SHP77 (cell line): ENCODE results near the gene OPHN1.
A peak's percentile ranks its signal among the peaks of the same experiment; 100 is the strongest.

ENCODE experiments used
- DNase-seq, 2 experiments: peaks; one replicate each; lab custom pipeline; 2025; lab: John Stamatoyannopoulos, UW

Gene OPHN1, protein sequence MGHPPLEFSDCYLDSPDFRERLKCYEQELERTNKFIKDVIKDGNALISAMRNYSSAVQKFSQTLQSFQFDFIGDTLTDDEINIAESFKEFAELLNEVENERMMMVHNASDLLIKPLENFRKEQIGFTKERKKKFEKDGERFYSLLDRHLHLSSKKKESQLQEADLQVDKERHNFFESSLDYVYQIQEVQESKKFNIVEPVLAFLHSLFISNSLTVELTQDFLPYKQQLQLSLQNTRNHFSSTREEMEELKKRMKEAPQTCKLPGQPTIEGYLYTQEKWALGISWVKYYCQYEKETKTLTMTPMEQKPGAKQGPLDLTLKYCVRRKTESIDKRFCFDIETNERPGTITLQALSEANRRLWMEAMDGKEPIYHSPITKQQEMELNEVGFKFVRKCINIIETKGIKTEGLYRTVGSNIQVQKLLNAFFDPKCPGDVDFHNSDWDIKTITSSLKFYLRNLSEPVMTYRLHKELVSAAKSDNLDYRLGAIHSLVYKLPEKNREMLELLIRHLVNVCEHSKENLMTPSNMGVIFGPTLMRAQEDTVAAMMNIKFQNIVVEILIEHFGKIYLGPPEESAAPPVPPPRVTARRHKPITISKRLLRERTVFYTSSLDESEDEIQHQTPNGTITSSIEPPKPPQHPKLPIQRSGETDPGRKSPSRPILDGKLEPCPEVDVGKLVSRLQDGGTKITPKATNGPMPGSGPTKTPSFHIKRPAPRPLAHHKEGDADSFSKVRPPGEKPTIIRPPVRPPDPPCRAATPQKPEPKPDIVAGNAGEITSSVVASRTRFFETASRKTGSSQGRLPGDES

DNA sequence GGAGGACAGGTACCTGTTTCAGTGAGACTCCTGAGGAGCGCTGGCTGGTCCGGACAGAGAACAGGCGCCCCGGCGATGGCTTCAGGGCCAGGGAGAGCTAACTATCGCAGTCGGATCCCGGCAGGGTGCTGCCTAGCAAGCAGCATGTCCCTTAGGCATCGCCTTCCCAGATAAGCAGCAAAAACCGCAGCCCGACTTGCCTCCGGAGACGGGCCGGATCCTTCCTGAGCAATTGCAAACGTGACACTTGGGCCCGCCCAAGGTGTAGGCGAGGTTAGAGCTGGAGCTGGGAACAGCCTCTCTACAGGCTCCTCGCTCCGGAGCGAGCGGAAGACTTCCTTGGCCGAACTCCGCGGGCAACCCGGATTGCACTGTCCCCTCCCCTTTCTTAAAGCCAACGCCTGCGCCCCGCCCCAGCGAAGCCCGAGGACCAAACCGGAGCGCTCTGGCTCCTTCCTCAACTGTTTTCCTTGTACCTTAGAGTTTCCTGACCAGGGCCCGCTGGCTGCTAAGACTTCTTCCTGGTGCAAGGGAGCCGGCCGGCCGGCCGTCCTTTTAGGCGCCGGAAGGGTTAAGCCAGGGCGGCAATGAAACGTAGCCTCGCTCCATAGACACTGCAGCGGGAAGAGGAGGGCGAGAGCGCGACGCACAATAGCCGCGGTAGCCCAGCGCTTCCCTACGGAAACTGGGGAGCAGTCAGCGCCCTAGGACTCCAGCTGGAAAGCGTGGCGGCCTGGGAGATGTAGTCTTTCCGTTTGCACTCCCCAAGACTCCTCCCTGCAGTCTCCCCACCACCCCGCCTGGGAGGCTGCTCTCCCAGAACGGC lies at the start of gene OPHN1:
Gene OPHN1 (minus strand): TSS at position 341 of the 826 bp plus-strand sequence. CDS start 475 bp downstream, outside the sequence.
- DNase-seq = no peak

DNA sequence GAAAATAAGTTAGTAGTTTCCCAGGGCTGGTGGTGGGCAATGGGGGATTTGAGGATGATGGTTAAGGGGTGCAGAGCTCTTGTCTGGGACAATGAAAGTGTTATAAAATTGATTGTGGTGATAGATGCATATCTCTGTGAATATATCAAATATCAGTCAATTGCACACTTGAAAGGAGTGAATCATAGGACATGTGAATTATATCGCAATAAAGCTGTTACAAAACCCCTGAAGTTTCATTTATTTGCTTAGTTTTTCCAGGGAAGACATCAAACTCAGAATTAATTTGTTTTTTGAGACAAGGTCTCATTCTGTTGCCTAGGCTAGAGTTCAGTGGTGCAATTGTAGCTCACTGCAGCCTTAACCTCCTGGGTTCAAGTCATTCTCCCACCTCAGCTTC lies 47.7 kb upstream of the OPHN1 start:
- DNase-seq = no peak

DNA sequence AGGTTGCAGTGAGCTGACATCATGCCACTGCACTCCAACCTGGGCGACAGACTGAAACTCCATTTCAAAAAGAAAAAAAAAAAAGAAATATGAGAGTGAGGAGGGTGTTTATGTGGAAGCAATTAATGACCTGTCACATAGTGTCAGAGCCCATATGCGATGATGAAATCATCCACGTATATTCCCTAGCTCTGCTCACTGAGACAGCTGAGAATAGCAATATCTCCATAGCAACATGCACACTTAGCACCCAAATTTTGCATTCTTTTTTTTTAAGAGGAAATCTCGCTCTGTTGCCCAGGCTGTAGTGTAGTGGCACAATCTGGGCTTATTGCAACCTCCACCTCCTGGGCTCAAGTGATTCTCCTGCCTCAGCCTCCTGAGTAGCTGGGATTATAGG lies 31.5 kb upstream of the OPHN1 start:
- DNase-seq = no peak

DNA sequence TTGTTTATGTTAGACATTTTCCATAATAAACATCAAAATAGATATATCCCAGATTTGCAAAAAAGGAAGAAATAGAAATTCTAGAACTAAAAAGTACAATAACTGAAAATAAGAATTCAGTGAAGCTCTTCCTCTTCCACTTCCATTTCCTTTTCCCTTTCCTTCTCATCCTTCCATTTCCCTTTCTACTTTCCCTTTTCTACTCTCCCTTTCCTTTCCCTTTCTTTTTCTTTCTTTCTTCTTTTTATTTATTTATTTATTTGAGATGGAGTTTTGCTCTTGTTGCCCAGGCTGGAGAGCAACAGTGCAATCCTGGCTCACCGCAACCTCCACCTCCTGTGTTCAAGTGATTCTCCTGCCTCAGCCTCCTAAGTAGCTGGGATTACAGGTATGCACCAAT lies 30.6 kb upstream of the OPHN1 start:
- no peak for DNase-seq

DNA sequence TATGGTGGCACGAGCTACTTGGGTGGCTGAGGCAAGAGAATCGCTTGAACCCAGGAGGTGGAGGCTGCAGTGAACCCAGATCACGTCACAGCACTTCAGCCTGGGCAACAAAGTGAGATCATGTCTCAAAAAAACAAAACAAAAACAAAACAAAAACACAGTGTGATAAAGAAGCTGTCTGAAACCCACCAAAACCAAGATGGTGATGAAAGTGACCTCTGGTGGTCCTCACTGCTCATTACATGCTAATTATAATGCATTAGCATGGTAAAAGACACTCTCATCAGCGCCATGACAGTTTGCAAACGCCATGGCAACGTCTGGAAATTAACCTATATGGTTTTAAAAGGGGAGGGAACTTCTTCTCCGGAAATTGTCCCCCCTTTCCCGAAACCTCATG lies 29.4 kb upstream of the OPHN1 start:
- peak in 1 of 2 experiments; percentile 3 for DNase-seq

DNA sequence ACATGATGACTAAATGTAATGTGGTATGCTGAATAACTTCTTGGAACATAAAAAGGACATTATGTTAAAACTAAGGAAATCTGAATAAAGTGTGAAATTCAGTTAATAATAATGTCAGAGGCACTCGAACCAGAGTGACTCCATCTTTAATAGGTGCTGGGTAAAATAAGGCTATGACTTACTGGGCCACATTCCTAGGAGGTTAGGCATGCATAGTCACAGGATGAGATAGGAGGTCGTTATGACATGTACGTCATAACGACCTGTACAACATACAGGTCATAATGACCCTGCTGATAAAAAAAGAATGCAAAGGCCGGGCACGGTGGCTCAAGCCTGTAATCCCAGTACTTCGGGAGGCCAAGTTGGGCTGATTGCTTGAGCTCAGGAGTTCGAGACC lies 28.9 kb upstream of the OPHN1 start:
- DNase-seq = no peak

DNA sequence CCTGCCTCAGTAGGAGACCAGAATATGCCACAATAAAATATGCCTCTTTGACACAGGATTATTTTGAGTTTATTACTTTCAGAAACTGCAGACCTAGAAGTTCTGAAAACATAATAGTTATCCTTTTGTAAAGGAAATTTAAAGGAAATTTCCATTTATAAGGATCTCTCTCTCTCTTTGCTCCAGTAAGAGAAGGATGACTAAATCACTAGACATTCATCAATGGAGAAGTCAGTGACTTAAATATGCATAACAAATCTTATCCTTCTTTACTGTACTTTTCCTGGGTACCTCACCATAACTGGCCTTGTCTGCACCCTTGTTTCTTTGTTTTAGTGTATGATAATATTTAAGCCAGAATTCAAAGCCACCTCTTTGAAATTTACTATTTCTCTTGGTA lies 28.3 kb upstream of the OPHN1 start:
- no peak for DNase-seq

DNA sequence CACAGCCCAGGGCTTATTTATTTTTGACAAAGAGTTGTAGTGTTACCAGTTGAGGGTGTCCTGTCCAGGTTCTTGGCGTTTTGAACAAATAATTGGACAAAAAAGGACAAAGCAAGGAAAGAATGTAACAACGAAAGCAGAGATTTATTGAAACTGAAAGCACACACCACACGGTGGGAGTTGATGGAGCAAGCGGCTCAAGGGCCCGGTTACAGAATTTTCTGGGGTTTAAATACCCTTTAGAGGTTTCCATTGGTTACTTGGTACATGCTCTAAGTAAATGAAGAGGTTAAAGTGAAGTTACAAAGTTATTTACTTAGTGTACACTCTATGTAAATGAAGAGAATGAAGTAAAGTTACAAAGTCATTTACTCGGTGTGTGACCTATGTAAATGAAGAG lies 27.8 kb upstream of the OPHN1 start:
- DNase-seq = no peak

DNA sequence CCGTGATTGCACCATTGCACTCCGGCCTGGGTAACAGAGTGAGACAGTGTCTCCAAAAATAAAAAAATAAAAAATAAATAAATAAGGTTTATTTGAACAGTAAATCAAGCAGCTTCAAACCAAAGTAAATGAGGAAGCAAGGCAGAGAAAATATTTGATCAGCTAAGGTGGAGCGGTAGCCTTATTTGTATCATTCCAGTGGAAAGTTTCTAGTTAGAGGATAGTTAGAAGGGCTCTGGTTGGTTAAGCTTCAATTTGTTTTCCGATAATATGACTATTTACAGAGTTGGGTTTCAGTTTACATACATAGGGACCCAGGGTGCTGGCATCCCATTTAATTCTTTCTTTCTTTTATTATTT lies 21.8 kb upstream of the OPHN1 start:
- no peak for DNase-seq

DNA sequence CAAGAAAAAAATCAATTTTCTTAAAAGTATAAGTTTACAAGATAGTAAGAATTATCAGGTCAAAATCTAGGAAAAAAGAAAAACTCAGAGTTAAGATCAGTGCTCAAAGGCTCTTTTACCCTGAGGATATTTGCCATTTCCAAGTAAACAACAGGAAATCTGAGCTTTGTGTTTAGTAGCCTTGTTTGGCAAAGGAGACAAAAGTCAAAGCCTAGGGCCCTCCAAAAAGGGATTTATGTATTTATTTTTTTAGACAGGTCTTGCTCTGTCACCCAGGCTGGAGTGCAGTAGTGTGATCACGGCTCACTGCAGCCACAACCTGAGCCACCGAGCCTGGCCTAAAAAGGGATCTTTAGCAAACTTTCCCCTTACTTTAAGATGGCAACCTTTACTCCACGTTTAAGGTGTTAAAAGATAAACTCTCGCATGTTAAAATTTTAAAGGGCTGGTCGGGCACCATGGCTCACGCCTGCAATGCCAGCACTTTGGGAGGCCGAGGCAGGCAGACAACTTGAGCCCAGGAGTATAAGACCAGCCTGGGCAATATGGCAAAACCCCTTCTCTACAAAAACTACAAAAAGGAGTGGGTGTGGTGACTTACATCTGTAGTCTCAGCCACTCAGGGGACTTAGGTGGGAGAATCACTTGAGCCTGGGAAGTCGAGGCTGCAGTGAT lies 21.3 kb upstream of the OPHN1 start:
- no peak for DNase-seq

DNA sequence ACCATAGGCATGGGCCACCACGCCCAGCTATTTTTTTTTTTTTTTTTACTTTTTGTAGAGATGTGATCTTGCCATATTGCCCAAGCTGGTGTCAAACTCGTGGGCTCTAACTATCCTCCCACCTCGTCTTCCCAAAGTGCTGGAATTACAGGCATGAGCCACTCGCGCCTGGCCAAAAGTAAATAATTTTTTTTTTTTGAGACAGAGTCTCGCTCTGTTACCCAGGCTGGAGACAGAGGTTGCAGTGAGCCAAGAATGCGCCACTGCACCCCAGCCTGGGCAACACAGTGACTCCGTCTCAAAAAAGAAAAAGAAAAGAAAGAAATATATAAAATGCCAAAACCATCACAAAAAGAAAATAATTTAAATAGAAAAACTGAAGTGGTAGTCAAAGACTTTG lies 18.4 kb upstream of the OPHN1 start:
- DNase-seq = no peak

DNA sequence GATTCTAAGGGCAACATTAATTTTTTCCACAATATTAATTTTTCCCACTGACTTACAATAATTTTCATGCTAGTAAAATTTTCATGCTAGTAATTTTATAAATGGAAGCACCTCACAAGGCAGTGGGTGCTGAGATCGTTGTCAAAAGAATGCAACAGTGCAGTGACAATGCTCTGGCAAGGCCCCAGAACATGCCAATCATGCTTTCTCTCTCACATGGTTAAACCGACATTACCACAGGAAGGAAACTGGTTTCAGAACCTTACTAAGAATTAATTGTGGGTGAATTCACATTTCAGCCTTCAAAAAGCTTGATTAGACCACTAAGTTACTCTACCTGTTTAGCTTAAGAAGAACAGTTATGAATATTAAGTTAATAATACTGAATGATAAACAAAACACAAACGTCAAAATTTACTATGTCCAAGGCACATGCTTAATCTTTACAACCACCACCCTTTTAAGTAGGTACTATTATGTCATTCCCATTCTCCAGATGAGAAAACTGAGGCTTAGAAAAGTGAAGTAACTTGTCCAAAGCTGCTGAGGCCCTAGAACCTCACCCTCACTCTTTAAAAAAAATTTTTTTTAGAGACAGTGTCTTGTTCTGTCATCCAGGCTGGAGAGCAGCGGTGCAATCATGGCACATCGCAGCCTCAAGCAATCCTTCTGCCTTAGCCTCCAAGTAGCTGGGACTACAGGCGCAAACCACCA lies 10.0 kb upstream of the OPHN1 start:
- no peak for DNase-seq

DNA sequence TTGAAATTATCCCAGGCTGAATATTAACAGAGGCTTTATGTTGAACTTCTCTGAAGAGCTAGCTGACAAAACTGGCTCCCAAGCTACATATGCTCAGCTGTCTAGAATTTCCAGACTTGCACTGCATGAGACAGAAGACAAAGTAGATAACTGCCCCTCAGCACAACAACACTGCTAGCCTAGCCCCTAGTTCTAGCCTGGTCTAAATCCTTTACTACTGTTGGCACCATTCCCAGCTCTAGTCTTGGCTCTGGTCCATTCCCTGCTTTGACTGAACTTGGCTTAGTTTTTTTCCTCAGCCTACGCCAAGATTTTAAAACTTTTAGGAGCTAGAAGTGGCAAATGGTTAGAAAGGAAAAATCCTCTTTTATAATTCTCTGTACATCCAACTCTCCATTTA lies 7.6 kb upstream of the OPHN1 start:
- peak; percentile 0 to 12 for DNase-seq

DNA sequence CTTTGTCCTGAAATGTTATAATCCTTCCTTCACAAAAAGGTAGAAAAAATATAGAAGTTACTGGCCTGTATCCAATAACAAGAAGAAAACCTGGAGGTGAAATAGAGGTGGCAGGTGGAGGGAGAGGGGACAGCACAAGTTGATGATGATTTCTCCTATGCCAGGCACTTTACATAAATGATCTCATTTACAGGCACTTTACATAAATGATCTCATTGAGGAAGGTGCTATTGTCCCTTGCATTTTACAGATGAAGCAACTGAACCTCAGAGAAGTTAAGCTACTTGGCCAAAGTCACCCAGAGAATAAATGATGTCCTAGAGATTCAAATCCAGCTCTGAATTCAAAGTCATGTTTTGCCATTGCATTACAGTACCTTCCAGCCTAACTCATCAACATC lies 7.1 kb upstream of the OPHN1 start:
- DNase-seq = no peak

DNA sequence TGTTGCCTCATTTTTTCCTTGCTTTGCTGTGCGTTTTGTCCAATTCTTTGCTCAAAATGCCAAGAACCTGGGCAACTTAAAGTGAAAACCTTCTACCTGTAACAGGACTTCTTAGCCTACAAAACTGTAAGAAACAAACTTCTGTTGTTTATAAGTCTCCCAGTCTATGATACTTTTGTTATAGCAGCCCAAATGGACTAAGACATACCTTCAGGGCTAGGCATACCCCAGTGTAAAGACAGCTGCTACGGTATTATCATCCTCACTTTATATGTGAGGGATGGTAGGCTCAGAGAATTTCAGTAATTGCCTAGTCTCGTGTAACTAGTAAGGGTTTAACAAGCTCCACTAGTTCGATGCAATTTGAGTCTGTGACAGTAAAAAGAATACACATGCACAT lies 6.0 kb upstream of the OPHN1 start:
- no peak for DNase-seq

DNA sequence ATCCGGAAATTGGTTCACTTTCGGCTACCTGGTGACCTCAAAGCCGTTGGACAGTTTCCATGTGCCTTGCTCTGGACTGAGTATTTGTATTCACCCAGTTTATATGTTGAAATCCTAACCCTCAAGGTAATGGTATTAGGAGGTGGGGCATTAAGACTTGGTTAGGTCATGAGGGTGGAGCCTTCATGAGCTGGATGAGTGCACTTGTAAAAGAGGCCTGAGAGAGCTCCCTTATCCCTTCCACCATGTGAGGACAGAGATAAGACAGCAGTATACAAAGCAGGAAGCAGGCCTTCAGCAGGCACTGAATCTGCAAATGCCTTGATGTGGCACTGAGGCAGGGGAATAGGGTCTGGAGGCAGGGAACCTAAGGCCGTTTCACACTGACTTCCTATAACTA lies 5.3 kb upstream of the OPHN1 start:
- DNase-seq = no peak

DNA sequence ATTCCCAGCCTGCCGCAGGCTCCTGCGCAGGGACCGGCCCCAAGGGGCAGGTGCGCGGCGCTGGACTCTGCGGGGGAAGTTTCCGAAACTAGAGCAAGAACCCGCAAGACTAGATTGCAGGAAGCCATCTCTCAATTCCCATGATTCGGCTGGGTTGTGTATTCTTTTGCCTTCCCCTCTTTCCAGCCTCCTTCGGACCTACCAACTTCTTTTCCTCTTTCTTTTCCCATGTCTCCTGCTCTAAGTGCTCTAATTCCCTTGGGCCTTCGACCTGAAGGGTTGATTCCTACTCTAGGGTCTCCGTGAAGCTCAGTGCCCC lies 645 bp upstream of the OPHN1 start:
- DNase-seq = no peak

DNA sequence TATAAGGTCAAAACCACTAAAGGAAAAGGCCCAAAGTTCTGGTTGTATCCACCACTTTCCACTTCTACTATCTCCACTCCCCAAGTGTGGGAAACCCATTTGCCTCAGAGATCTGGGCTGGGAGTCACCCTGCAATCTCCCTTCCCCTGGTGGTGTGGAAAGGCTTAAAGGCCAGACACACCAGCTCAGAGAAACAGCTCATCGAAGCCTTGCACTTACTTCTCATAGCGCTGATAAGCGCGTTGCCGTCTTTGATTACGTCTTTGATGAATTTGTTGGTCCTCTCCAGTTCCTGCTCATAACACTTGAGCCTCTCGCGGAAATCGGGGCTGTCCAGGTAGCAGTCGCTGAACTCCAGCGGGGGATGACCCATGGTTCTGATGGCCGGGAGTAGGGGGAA lies 647 bp downstream of the OPHN1 start:
- no peak for DNase-seq

DNA sequence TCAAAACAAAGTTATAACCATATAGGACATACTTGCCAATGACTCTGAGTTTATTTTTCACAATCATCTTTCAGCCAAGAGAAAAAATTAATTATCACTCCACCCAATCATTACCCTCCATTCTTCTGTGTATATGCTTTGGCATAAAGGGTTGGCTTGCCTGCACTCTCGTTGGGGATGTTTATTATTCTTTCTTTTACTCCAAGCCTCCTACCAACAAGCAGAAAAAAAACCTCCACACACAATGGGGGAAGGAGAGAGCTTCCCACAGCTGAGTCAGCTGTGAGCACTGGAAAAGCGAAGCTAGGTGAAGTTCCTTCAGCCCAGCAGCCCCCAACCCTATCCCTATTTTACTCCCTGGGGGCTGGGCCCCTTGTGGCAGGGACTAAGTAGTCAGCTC lies 1.5 kb downstream of the OPHN1 start:
- DNase-seq = no peak

DNA sequence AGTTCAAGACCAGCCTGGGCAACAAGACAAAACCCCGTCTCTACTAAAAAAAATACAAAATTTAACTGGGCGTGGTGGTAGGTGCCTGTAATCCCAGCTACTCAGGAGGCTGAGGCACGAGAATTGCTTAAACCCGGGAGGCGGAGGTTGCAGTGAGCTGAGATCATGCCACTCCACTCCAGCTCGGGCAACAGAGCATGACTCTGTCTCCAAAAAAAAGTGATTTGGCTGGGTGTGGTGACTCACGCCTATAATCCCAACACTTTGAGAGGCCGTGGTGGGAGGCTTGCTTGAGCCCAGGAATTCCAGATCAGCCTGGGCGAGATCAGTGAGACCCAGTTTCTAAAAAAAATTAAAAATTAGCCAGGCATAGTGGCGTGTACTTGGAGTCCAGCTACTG lies 4.1 kb downstream of the OPHN1 start:
- DNase-seq = no peak

DNA sequence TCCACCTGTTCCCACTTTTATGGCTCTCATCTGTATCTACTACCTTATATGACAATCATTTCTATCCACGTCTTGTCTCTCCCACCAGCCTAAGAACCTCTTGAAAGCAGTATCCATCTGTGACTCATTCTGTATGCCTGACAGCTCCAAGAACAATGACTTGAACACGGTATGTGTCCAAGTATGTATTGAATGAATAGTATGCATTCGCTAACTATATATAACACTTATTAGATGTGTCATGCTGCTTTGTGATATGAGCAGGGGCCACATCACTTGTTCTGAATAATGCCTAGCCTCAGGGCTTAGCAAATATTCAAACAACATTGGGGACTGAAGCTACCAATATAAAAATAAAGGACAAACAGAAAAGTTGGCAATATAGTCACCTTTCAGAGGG lies 4.9 kb downstream of the OPHN1 start:
- DNase-seq = no peak

DNA sequence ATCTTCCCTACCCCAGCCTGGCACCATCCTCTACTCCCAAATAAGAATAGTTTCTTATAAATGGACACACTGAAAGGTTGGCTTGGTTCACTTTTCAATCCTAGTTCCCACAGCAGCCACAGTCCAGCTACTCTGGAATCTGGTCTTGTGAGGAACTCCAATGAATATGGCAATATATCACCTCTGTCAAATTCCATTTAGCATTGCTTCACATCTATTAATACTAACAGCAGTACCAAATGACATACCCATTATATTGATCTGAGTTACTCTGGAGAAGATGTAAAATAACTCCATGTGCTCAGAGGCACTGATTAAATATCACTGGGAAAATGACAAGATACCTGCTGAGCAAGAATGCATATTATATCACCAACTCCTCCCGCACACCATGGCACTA lies 8.6 kb downstream of the OPHN1 start:
- DNase-seq = no peak
